Subcutaneous adipose tissue (tissue), 4 donors: ENCODE results near the gene NREP. TPM values are rescaled to one million over a fixed set of nuclear protein-coding genes. Genes with fewer than 3 reads are reported as not detected.

Source experiments
- CTCF ChIP-seq: fragments of 450-650 bp; IDR thresholded peaks from one replicate; pipeline ENCODE4 v1.5.1; 2016; ENCODE audit warnings: low read depth, mild to moderate bottlenecking, control low read depth, antibody characterized with exemption, moderate library complexity
- total RNA-seq, 4 donors: library from RNA; depleted of rRNA; stranded (reverse); fragments of >200 nt; gene quantifications; one replicate each; pipeline ENCODE4 v1.1.0, GENCODE V29; 2016

Gene NREP
- 1 to 10 TPM; 3.9 to 8.5 (median 7.1) TPM for total RNA-seq

GRCh38 chr5:111756581-111757354 lies at the start of gene NREP:
TSS of gene NREP (minus strand) at chr5:111757194. CDS start at chr5:111755772, 1,422 bp downstream.
- TF ChIP-seq CTCF: no peak

GRCh38 chr5:111806753-111807152 lies 49.8 kb upstream of the NREP start:
- TF ChIP-seq CTCF: no peak

- TF ChIP-seq CTCF: no peak
Observed at GRCh38 chr5:111806156-111806555, 49.2 kb upstream of the NREP start.

GRCh38 chr5:111805071-111805470 lies 48.1 kb upstream of the NREP start:
- TF ChIP-seq CTCF: no peak

GRCh38 chr5:111800351-111800750 lies 43.4 kb upstream of the NREP start:
- TF ChIP-seq CTCF: no peak

GRCh38 chr5:111795142-111795541 lies 38.1 kb upstream of the NREP start:
- no peak for TF ChIP-seq CTCF

GRCh38 chr5:111792471-111793058 lies 35.6 kb upstream of the NREP start:
- no peak for TF ChIP-seq CTCF
